Tongue (tissue), 2 donors: ENCODE data around the gene IFITM2. TPM values are rescaled to one million over a fixed set of nuclear protein-coding genes. Genes with fewer than 3 reads are reported as not detected.
"Not testable (repeated sequence)": the region's sequence is repeated elsewhere in the genome, so short reads cannot be mapped to it uniquely, and the experiment has no call there.

Experiments used
- DNase-seq: peaks from one replicate; pipeline ENCODE4 v3.0.0-alpha.2; 2015
- total RNA-seq: library from RNA; depleted of rRNA; stranded (reverse); fragments of >200 nt; gene quantifications from one replicate; pipeline ENCODE4 v1.2.3, GENCODE V29; 2014

The IFITM2 gene
- total RNA-seq, 1 donor from 2014 or later: 9.7 TPM

DNA sequence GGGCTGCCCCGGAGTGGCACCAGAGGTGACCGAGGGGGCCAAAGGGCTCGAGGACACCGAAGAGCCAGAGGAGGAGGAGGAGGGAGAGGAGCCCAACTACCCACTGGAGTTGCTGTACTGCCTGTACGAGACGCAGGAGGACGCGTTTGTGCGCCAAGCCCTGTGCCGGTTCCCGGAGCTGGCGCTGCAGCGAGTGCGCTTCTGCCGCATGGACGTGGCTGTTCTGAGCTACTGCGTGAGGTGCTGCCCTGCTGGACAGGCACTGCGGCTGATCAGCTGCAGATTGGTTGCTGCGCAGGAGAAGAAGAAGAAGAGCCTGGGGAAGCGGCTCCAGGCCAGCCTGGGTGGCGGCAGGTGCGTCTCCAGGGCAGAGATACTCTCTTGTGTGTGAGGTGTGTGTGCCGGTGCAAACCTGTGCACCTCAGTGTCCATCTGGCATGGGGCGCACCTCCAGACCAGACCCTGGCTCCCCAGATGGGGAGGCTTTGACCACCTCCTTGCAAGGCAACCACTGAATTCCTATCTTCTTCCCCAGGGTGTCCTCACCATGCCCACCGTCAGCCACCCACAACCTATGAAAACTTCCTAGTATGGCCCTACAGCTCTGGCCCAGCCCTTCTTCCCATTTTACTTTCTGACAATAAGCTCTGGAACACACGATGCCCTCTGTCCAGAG, 26.0 kb upstream of the IFITM2 start:
- DNase-seq: no peak

GRCh38 chr11:282171-282570, 25.4 kb upstream of the IFITM2 start:
- no peak for DNase-seq

DNA sequence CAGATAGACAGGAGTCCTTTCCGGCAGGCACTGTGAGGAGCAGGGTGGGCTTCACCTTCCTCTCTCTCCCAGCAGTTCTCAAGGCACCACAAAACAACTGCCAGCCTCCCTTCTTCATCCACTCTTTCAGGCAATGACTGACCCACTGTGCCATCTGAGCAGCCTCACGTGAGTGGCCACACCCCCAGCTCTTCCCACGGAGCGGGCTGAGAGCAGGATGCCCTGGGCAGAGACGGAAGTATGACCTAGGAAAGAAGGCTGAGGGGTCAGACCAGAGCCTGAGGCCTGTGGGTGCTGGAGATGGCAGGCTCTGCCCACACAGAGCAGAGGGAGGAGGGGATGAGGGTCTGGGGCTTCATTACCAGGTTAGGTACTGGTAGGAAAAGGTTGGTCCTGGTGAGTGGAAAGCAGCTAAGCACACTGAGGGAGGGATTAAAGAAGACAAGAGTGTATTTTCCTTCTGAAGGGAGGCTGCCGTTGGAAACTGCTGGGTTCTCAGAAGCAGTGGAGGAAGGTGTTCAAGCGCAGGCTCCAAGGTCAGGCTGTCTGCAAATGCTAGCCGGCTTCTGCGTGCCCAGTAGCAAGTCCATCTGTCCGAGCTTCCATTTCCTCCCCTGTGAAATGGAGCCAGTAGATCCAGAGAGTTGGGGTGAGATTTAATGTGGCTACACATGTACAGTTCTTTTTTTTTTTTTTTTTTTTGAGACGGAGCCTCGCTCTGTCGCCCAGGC, 24.8 kb upstream of the IFITM2 start:
- no peak for DNase-seq

- no peak for DNase-seq
These were observed 24.1 kb upstream of the IFITM2 start for GRCh38 chr11:283405-284104.

GRCh38 chr11:284105-285020, 23.3 kb upstream of the IFITM2 start:
- no peak for DNase-seq

GRCh38 chr11:285021-285893, 22.4 kb upstream of the IFITM2 start:
- DNase-seq: no peak

DNA sequence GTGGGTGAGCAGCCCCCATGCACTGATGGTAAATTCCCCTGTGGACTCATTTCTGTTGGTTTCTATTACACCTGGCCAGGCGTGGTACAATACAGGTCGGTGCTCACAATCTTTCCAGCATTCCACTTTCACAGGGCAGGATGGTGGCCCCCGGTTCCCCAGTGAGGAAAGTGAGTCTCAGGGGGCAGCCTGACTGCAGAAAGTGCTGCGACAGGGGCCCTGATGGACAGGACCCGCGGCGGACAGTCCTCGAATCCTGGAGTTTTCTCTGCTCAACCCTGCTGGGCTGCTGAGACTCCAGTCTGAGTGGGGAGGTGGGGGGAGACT, 21.8 kb upstream of the IFITM2 start:
- DNase-seq: no peak

GRCh38 chr11:286977-287820, 20.4 kb upstream of the IFITM2 start:
- DNase-seq: not testable (repeated sequence)

- no peak for DNase-seq
These were observed 19.7 kb upstream of the IFITM2 start for GRCh38 chr11:287821-288477.

- peak; percentile 54 for DNase-seq
These were observed 18.9 kb upstream of the IFITM2 start, which contains the start of gene PGGHG for GRCh38 chr11:288478-289397. TSS of gene PGGHG (plus strand) at chr11:289126. CDS start at chr11:289817, 691 bp downstream.

- no peak for DNase-seq
These were observed 18.3 kb upstream of the IFITM2 start for GRCh38 chr11:289398-289711.

- DNase-seq: no peak
These were observed 17.6 kb upstream of the IFITM2 start for GRCh38 chr11:289712-290620.

DNA sequence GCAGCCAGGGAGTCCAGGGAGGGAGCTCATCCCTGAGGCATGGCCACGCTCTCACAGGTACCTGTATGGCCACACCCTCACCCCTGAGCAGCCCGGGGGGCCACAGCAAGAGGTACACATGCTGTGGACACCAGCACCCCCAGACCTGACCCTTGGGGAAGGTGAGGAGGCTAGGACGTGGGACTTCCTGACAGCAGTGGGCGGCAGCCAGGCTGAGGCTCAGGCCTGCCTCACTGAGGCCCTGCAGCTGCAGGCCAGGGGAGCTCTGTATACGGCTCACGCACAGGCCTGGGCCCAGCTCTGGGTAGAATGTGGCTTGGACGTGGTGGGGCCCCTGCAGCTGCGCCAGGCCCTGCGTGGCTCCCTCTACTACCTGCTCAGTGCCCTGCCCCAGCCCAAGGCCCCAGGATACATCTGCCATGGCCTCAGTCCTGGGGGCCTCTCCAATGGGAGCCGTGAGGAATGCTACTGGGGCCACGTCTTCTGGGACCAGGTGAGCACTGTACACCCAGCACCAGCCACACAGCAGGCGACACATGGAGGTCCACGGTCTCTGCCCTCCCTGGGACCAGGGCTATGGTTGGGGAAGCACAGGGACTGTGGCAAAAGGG, 16.9 kb upstream of the IFITM2 start:
- DNase-seq: no peak

DNA sequence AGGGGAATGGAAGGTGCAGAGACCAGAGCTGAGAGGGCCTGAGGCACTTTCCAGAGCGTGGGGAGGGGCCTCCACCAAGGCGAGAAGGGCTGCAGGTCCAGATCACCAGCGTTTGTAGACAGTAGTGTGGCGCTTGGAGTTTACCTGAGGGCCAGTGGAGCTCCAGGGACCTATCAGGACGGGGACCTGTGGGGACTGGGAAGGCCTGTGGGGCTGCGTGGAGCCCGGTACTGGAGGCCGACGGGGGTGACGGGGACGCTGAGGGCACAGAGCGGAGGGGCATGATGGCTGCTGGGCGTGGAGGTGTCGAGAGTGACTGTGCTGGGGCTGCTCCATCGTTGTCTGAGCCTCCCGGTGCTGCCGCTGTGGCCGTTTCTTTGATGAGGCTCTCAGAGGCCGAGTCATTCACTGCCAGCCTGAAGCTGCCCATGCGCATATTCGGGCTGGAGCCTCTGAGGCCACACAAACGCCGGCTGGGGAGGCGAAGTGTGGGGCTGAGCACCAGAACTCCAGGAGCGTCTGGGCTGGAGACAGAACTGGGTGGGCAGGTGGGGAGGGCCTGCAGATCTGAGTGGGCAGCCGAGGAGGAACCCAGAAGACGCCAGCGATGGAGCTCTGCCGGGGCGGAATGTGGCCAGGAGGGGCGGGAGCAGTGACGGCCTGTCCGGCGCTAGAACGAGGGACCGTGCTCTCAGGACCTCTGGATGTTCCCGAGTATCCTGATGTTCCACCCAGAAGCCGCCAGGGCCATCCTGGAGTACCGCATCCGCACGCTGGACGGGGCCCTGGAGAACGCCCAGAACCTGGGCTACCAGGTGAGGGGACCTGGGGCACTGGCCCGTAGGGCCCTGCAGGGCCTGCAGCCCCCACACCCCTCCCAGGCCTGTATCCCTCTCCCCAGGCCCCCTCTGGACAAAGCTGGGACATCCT, 16.1 kb upstream of the IFITM2 start:
- DNase-seq: no peak

GRCh38 chr11:292211-293121, 15.2 kb upstream of the IFITM2 start:
- DNase-seq: no peak
